ENCODE measurements around the gene C11orf86. TPM values are rescaled to one million over a fixed set of nuclear protein-coding genes. Genes with fewer than 3 reads are reported as not detected.

C11orf86 gene
- total RNA-seq, 2 experiments from 2014 or later: not detected

- TF ChIP-seq EZH2phosphoT487 (IDR thresholded peaks at IDR 0.05; ENCODE audit: borderline replicate concordance, low read depth, low read length) (no peak), CTCF (conservative IDR thresholded peaks at IDR 0.05; ENCODE audit: low read length) (no peak)
- ChIA-PET CTCF (ENCODE audit: unreplicated experiment) (no interaction called here), POLR2A (interaction anchor here (0.7 kb wide), 1 partner anchor 1744 kb away, joined by 4 read pairs; no protein-coding TSS in a partner anchor)
- Histone ChIP-seq H3K9me3 (ENCODE audit: low read length) (no peaks in the 10 kb centered on the region; the same call in 1 of the 2 replicates), H3K4me1 (ENCODE audit: insufficient read depth, low read length, poor library complexity, severe bottlenecking) (peaks cover 12% of the 10 kb centered on the region), H3K36me3 (ENCODE audit: insufficient read depth, low read length) (no peaks in the 10 kb centered on the region), H4K20me1 (ENCODE audit: insufficient read depth, low read length) (no peaks in the 10 kb centered on the region), H3K79me2 (ENCODE audit: insufficient read depth, low read depth, low read length) (no peaks in the 10 kb centered on the region), H3K4me3 (ENCODE audit: low read depth, low read length, poor library complexity, severe bottlenecking) (no peak overlapping the region), H3K27ac (ENCODE audit: low read depth, low read length, poor library complexity, severe bottlenecking) (no peak overlapping the region), H3K4me2 (ENCODE audit: low read length) (no peak overlapping the region), H3K9me2 (ENCODE audit: insufficient read depth, low read length) (no peaks in the 10 kb centered on the region), H2AFZ (ENCODE audit: low read length) (no peak overlapping the region)
- intact Hi-C loops (cut with micrococcal nuclease; ENCODE audit: unreplicated experiment): no loop called here
- no peak for DNase-seq (ENCODE audit: low spot score)
- no TSS peak for BruUV-seq (replicated peaks)
These were observed 12.9 kb upstream of the C11orf86 start for GRCh38 chr11:66962247-66962646.

GRCh38 chr11:66962801-66963200 is 12.3 kb upstream of the C11orf86 start:
- no TSS peak for BruUV-seq (replicated peaks)
- H3K79me2 ChIP-seq (ENCODE audit: insufficient read depth, low read depth, low read length): no peaks in the 10 kb centered on the region
- no peak overlapping the region for H2AFZ ChIP-seq (ENCODE audit: low read length)
- peaks cover 6% of the 10 kb centered on the region for H3K4me1 ChIP-seq (ENCODE audit: insufficient read depth, low read length, poor library complexity, severe bottlenecking)
- no peak overlapping the region for H3K4me2 ChIP-seq (ENCODE audit: low read length)
- H3K27ac ChIP-seq (ENCODE audit: low read depth, low read length, poor library complexity, severe bottlenecking): no peak overlapping the region
- DNase-seq (ENCODE audit: low spot score): no peak
- H3K36me3 ChIP-seq (ENCODE audit: insufficient read depth, low read length): no peaks in the 10 kb centered on the region
- no peaks in the 10 kb centered on the region for H3K9me2 ChIP-seq (ENCODE audit: insufficient read depth, low read length)
- TF ChIP-seq CTCF (conservative IDR thresholded peaks at IDR 0.05; ENCODE audit: low read length): no peak
- no peak for TF ChIP-seq EZH2phosphoT487 (IDR thresholded peaks at IDR 0.05; ENCODE audit: borderline replicate concordance, low read depth, low read length)
- no peaks in the 10 kb centered on the region for H4K20me1 ChIP-seq (ENCODE audit: insufficient read depth, low read length)
- POLR2A ChIA-PET: interaction anchor here (0.7 kb wide), 1 partner anchor 1744 kb away, joined by 4 read pairs; no protein-coding TSS in a partner anchor
- no peak overlapping the region for H3K4me3 ChIP-seq (ENCODE audit: low read depth, low read length, poor library complexity, severe bottlenecking)
- CTCF ChIA-PET (ENCODE audit: unreplicated experiment): interaction anchor here (0.6 kb wide), 1 partner anchor 32 kb away, joined by 3 read pairs; no protein-coding TSS in a partner anchor
- H3K9me3 ChIP-seq (ENCODE audit: low read length): no peaks in the 10 kb centered on the region; the same call in 1 of the 2 replicates
- intact Hi-C loops (cut with micrococcal nuclease; ENCODE audit: unreplicated experiment): no loop called here

- no peak overlapping the region for H3K27ac ChIP-seq (ENCODE audit: low read depth, low read length, poor library complexity, severe bottlenecking)
- H2AFZ ChIP-seq (ENCODE audit: low read length): no peak overlapping the region
- POLR2A ChIA-PET: no interaction called here
- intact Hi-C loops (cut with micrococcal nuclease; ENCODE audit: unreplicated experiment): no loop called here
- DNase-seq (ENCODE audit: low spot score): no peak
- BruUV-seq (replicated peaks): no TSS peak
- no peaks in the 10 kb centered on the region for H3K9me2 ChIP-seq (ENCODE audit: insufficient read depth, low read length)
- no peaks in the 10 kb centered on the region for H3K36me3 ChIP-seq (ENCODE audit: insufficient read depth, low read length)
- no peaks in the 10 kb centered on the region for H3K4me1 ChIP-seq (ENCODE audit: insufficient read depth, low read length, poor library complexity, severe bottlenecking)
- CTCF ChIA-PET (ENCODE audit: unreplicated experiment): no interaction called here
- no peaks in the 10 kb centered on the region for H3K79me2 ChIP-seq (ENCODE audit: insufficient read depth, low read depth, low read length)
- TF ChIP-seq CTCF (conservative IDR thresholded peaks at IDR 0.05; ENCODE audit: low read length) (no peak), EZH2phosphoT487 (IDR thresholded peaks at IDR 0.05; ENCODE audit: borderline replicate concordance, low read depth, low read length) (no peak)
- H3K4me3 ChIP-seq (ENCODE audit: low read depth, low read length, poor library complexity, severe bottlenecking): no peak overlapping the region
- no peak overlapping the region for H3K4me2 ChIP-seq (ENCODE audit: low read length)
- no peaks in the 10 kb centered on the region for H4K20me1 ChIP-seq (ENCODE audit: insufficient read depth, low read length)
- H3K9me3 ChIP-seq (ENCODE audit: low read length): no peaks in the 10 kb centered on the region; the same call in 1 of the 2 replicates
These were observed 10.6 kb upstream of the C11orf86 start for GRCh38 chr11:66964495-66964894.

All from OCI-LY7 (cell line).